GM19324 (cell line): ENCODE measurements around the gene RHBDF2.
"Not testable (repeated sequence)": the region's sequence is repeated elsewhere in the genome, so short reads cannot be mapped to it uniquely, and the experiment has no call there.

ENCODE experiments used
- ATAC-seq: cut with Tn5 transposase; IDR thresholded peaks from one replicate; pipeline ENCODE4 v1.9.1; 2021; ENCODE audit warnings: mild to moderate bottlenecking, moderate library complexity; ENCODE audit not compliant: unreplicated experiment, low FRiP score

Gene RHBDF2

DNA sequence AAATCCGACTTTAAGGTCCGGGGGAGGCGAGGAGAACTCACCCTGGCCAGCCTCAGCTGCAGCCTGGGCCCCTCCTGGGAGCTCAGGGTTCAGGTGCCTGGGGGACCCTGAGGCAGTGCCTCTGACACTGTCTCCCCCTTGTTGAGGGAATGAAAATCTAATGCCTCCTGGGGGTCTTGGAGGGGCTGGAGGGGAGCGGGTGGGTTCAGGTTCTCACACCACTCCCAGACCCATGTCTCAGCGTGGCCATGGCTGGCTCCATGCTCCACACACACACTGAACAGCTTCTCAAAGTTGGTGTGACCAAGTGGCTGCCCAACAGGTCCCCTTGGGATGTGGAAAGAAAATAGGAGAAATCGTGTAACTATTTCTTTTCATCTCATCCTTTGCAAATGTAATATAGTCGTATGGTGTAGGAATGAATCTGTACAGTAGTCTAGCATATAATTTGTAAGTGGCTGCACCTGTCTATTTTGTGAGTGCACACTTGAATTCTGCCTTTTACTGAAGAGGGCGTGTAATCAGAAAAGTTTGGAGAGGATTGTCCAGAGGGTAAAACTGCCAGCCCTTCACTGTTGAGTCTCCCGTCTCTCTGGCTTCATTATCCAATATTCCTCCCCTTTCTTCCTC lies 37.8 kb upstream of the RHBDF2 start:
- ATAC-seq, result no peak

DNA sequence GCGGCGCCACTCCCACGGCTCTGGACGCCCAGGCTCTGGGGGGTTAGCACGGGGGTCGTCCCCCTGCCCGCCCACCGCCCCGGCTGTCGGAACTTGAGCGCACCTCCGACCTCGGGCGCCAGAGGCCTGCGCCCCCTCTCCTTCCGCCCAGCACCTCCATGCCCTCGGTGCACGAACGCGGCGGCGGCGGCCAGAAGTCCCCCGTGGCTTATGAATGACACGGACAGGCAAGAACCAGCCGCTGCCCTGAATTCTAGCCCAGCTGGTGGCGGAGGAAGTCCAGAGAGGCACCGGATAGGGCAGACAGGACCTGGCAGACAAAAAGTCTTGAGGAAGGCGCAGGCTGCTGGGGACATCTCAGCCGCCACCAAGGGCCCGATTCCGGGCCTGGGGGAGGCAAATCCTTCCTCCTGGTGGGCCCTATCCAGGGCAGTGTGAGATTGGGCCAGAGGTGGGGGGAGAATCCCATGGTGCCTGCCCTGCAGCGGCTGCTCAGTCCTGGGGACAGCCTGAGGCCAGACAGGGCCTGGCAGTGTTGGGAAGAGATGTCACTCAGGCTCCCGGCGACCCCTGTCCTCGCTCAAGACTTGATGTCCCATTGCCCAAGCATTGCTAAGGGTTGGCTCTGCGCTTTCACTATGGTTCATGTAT lies 37.2 kb upstream of the RHBDF2 start:
- ATAC-seq, result no peak

DNA sequence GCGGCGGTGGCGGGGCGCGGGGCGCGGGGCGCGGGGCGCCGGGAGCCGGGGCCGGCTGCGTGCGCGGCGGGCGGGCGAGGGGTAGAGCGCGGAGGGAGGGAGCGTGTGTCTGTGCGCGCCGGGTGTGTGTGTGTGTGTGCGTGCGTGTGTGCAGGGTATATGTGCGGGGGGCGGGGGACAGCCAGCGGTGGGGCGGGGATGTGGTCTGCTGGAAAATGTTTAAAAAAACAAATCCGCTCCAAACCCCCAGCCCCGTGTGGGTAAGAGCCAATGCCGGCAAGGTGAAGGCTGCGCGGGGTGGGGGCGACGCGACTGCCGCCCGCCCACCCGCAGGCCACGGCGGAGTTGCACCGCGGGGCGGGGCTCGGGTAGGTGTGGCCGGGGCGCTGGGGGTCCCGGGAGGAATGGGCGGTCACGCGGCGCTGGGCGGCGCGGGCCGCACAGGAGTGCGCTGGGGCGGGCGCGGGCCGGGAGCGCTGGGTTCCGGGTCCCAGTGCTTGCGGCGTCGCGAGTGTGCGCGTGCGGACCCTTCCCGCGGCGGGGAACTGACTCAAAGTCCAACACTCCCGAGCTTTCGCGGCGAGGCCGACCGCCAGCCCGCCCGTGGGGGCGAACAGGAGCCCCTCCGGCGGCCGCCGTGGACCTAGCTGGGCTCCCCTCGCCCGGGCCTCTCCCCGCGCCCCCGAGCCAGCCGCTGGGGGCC lies 36.5 kb upstream of the RHBDF2 start, which contains the start of gene CYGB:
CYGB (minus strand) TSS at position 132 of the 703 bp plus-strand sequence. CDS start 167 bp downstream, outside the sequence.
- no peak for ATAC-seq

DNA sequence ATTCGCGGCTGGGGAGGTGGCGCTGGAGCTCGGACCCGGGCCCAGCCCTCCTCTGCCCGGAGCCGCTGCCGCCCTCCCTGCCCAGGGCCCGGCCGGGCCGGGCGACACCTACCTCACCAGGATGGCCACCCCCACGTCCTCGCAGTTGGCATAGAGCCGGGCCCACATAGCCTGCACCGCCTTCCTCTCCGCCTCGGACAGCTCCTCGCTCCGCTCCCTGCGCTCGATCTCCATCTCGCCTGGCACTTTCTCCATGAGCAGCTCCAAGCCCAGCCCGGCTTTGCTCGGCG lies 36.0 kb upstream of the RHBDF2 start:
- no peak for ATAC-seq

DNA sequence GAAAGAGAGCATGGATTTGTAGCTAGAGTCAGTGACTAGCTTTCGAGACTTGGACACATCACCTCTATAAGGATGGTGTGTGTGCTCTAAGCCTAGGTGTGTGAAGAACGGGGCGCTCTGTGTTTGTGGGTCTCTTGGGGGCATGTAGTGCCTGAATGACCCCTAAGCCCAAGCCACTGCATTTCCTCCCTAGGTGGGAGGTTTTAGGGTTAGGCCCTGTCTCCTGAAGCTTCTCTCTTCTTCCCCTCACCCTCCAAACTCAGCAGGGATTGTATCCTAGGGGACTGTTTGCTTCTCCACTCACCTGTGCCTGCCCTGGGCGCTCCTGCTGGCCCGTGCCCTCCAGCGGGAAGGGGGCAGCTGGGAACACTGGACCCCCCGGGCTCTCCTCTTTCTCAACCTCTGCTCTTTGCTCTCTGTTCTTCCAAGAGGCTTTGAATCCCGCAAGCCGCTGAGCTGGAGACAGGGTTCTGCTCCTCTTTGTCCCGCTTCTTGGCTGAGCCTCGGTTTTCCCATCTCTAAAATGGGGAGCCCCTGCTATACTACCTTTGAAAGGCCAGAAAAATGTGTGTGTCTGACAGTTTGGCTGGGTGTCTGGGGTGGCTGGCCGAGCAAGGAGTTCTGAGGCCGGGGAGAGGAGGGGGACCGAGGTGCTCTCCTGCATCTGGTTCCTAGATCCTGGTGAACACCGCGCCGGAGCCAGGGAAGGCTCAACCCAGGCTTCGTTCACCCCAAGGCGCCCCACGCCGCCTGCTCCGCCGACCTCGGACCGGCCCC lies 35.5 kb upstream of the RHBDF2 start:
- ATAC-seq, result no peak

DNA sequence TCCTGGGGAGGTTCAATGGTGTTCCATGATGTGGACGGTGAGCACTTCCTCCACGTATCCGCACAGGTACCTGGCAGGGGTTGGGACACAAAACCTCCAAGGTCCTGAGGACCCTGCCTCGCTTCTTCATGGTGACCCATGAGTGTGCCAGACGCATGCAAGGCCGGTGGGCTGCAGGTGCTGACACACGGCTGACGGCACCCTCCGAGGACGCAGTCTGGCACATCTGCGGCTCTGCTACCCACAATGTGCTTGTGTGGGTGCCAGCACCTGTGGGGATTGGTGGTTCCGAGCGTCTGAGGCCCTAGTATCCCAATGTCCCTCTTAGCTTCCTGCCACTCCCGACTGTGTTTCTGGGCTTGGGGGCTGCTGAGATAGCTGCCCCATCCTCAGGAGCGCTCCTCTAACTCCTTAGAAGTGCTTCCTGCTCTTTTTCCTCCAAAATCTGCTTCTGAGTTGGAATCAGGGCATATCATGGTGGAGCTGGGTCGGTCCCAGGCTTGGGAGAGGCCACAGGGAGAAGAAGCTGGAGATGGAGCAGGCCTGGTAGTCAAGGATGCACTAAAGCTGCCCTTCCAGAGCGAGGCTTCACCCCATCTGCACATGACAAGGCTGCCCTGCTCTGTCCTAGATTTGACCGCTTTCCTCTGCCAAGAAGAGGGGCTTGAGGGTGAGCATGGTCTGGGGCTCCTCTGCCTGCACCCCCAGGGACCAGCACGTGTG lies 34.7 kb upstream of the RHBDF2 start:
- no peak for ATAC-seq

DNA sequence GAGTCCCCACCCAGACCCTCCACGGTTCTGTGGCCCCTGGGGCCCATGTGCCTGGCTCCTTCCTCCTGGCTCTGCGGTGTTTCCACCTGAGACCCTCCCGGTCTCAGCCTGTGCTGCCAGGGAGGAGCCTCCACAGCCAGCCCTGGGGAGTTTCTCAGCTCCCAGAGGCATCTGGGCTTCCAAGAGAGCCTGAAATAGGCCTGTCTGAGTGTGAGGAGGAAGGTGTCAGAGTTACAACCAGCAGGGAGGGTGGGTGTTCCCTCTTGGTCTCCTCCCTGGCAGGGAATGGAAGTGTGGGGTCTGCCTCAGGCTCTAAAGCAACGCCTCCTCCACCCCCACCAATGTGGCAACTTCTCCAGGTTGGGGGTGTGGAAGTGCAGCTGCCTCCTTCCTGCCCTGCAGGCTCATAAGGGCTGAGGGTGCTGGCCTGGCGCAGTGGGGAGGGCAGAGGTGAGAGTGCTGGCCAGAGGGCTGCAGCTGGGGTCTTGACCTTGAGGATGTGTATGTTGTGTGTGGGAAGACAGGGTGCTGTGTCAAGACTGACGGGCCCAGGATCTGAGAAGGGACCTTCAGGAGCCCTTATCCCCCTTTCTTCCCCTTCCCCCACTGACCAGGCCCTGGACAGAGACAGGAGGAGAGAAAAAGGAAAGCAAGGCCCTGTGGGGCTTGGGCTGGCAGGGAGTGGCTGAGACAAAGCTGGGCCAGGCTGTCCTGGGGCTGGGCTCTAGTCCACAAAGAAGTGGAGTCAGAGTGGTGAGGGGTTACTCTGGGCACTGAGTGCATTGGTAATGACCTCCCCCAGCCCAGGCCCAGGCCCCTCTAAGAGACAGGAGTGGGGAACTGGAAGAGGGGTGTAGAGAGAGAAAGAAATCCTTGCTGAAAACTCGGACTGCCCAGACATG lies 33.9 kb upstream of the RHBDF2 start:
- ATAC-seq, result no peak

DNA sequence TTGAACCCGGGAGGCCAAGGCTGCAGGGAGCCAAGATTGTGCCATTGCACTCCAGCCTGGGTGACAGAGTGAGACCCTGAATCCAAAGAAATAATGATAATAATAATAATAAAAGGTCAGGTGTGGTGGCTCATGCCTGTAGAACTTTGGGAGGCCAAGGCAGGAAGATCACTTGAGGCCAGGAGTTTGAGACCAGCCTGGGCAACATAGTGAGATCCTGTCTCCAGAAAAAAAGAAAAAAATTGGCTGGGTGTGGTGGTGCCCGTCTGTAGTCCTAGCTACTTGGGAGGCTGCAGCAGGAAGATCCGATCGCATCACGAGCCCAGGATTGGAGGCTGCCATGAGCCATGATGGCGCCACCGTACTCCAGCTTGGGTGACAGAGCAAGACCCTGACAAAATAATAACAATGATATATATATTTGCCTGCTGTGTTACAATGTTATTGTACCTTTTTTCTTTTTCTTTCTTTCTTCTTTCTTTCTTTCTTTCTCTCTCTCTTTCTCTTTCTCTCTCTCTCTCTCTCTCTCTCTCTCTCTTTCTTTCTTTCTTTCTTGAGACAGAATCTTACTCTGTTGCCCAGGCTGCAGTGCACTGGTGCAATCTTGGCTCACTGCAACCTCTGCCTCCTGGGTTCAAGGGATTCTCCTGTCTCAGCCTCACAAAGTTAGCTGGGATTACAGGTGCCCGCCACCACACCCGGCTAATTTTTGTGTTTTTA lies 32.6 kb upstream of the RHBDF2 start:
- ATAC-seq, result not testable (repeated sequence)

DNA sequence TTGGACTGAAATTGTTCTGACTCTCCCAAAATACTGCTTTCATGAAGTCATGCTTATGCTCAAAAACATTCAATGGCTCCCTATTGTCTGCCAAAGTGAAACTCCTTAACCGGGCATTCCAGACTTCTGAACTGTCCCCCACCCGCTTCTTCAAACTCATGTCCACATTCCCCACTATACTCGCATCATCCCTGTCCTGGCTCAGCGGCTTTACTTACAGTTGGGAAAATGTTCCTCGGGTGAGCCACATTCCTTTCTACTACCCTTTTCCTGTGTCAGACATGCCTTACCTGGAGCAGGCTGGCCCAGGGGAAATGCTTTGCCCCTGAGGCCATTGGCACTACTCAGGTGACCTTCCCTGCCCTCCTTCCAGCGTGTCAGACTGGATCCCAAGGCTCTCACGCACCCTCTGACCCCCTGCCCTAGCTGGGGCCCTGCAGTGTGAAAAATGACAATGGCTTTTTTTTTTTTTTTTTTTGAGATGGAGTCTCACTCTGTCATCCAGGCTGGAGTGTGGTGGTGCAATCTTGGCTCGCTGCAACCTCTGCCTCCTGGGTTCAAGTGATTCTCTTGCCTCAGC lies 30.9 kb upstream of the RHBDF2 start:
- no peak for ATAC-seq

DNA sequence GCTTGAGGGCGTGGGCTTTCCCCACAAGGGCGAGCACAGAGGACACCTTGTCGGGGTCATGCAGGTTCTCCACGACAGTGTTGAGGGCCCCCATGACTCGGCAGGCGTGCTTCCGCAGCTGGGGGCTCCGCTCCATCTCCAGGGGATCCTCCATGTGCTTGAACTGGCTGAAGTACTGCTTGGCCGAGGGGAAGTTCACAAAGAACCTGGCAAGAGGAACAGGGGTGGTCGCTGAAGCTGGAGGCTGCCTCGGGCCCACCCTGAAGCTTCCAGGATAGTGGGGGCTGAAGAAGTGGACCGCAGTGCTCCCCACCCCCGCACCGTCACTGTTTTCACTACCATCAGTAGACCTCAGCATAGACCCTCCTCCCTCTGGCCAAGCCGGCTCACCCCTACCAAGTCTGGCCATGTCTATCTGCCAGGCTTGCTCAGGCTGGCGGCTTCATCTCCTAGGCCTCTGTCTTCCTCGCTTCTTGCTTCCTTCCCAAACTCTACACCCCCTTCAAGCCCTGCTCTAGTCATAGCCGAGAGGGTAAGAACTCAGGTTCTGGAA lies 30.3 kb upstream of the RHBDF2 start:
- ATAC-seq, result no peak

DNA sequence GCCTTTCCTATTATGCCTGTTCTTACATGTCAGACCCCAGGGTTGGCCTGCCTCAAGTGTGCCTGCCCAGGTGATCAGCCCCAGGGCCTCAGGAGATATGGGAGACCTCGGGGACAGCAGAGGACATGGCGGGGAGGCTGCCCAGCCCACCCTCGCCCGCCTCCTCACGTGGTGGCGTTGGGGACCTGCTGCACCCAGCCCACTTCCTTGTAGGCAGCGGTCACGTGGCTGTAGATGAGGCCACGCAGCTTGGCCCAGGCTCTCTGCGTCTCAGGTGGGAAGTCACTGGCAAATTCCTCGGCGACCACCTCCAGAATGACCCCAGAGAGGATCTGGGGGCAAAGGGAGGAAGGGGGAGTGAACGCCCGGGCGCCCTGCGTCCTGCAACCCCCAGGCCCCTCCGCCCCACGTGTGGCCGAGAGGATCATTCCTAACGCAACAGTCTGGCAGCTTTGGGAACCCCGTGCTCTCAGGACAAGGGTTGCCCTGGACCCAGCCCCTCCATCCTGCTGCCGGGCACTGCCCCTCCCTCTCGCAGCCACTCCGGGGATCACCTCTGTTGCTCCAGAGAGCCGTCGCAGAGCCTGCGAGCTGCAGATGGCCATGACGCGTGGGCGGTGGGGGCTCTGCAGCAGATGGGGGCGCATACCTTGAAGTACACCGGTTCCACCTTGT lies 29.7 kb upstream of the RHBDF2 start:
- no peak for ATAC-seq

DNA sequence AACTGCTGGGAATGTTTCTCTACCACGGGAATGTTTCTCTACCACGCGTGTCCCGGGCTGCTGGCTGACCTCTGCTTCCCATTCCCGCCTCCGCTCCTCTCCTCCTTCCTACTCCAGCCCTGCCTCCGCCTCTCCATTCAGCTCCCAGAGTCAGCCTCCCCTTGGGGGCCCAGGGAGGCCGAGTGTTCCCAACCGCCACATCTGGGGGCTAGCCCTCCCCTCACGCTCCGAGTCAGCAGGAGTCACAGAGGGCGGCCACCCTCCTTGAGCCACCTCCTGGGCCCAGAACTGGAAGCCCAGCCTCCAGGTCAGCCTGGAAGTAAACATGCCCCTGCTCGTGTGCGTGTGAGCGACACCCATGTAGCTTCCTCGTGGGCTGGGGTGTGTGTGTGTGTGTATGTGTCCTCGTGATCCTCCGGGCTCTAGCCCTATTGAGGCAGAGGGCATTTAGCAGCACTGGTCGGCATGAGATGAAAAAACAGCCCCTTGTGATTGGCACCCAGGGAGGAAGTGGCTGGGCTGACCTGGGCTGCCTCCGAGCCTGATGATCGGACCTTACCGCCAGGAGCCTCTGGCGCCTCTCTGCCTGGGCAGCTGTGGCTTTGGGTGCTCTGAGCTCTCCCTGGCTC lies 29.0 kb upstream of the RHBDF2 start:
- no peak for ATAC-seq

DNA sequence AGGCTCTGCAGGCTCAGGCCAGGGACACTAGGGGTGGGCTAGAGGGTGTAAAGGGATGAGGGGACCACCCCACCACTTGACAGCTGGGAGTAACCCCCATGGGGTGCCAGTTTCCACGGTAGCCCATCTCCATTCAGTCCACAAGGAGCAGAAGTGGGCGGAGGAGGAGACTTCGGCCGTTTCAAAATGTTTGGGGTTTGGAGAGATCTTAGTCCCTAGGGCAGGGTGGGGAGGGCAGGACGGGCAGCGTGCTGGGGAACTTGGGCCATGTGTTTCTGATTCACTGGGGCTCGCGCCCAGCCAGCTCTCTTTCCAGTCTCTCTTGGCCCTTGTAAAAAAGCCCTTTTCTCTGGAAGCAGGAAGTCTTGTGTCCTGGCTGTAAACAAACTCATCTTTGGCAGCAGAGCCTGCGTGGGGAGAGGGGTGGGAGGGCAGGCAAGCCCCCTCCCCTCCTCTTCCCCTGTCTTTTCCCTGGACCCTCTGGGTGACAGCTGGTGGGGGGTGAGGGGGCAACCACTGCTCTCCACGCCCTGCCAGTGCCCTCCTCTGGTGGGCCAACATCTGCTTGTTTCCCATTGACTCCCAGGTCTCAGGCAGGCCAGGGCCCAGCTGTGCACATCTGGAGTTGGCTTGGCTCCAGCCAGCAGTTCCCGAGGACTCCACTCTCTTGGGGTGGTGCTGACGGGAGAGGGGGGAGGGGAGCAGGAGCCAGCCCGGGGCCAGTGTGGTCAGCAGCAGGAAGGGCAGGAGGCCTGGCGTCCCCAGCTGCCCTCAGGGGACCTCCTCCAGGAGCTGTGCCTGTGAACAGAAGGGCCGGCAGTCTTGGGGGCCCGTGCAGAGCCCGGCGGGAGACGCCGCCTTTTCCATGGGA lies 28.2 kb upstream of the RHBDF2 start:
- ATAC-seq, result no peak

DNA sequence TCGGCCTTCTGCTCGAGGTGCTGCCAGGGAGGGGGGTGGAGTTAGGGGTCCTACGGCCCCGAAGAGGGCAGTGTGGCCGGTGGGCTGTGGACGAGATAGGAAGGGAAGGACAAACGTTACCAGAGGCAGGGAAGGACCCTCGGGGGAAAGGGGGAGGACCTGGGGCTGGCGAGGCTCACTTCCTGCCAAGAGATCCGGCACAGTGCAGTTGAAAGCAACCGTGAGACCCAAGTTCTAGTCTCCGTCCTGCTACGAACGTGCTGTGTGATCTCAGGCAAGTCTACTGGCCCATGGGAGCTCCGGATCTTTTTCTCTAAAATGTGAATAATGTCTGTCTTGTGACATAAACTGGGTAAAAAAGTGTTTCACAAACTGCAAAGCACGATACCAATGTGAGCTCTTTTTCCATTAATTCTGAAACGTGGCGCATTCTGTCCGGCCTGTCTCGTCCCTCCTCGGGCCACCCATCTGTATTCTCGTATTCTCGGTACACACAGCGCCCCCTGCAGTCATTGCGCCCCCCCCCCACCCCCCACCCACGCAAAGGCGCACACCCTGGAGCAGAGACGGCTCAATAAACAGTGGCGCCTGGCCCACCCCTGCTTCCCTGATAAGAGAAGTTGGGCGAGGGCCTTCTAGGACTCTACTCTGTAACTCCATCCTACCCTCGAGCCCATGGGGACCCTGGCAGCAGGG lies 27.5 kb upstream of the RHBDF2 start:
- ATAC-seq, result no peak

DNA sequence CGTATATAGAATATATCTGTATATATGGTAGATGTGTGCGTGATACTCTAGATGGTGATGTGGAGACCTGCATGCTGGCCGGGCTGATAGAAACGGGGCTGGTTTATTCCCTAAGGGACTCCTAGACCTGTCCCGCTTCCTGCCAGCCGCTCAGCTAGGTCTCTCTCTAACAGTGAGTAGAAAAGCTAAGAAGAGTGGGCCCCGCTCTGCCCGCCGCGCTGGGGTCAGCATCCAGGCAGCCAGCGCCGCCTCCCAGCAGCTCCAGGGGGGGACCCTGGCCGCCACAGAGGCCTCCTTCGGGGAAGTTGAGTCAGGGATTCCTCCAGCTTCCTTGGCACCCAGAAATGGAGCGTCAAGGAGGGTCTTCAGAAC lies 26.9 kb upstream of the RHBDF2 start:
- no peak for ATAC-seq
